HG03280 (cell line): ENCODE data around the gene PPM1L.
A peak's percentile ranks its signal among the peaks of the same experiment; 100 is the strongest.

ENCODE experiments used
- ATAC-seq: cut with Tn5 transposase; IDR thresholded peaks from one replicate; pipeline ENCODE4 v1.9.1; 2021; ENCODE audit warnings: mild to moderate bottlenecking, moderate library complexity; ENCODE audit not compliant: unreplicated experiment

PPM1L gene

DNA sequence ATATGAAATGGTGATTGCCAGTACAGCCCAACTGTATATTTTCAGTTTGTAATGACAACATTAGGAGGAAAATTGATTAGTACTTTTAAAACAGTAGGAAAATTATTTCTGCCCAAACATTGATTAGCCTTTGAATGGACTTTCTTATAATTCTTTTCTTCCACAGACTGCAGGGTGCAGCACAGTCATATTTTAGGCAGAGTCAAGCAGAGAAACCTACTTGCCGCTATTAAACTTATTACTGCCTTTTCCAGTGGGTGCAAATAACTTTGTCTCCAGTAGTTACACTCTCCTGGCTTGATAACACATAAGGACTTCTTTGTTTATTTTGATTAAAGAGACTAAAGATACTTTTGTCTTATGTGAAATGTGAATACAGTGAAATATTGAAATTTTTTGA, 85.4 kb downstream of the PPM1L start:
- no peak for ATAC-seq

DNA sequence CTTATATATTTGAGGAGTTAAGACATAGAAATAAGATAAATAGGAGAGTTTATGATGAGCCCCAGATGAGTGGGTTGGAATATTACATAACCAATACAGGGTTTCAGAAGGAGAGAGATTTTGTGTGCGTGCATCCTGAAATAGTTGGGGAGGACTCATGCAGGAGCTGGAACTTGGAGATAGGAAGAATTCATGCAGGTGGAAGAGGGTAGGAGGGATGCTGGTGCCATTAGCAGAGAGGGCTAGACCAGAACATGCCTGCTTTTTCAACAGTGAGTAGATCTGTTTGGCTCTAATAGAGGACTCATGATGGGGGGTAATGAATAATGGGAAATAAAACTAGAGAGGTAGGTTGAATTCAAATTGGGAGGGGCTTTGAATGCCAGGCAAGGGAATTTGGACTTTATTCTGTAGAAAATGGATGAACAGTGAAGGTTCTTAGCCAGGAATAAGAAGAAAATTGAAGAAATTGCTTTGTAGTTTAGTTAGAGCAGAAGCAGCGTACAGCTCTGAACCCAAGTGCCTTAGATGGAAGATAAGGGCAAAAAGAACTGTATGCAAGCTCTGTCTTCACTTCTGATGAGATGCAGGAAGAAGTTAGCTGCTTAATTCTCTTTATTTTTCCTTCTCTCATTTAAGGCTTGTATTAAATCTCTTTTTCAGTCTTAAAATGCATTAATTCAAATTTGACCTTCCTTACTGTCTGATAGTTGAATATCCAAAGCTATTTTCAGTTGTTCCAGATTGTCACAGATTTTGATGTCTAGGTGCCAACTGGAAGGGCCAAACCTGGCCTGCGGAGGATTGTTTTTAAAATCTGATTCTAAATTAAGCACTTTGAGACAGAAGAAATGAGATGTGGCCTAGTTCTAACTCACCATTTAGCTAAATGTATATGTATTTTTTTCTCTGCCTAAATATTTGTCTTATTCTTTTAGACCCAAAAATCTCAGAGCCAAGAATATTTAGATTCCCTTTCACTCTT, 86.3 kb downstream of the PPM1L start:
- ATAC-seq = no peak

DNA sequence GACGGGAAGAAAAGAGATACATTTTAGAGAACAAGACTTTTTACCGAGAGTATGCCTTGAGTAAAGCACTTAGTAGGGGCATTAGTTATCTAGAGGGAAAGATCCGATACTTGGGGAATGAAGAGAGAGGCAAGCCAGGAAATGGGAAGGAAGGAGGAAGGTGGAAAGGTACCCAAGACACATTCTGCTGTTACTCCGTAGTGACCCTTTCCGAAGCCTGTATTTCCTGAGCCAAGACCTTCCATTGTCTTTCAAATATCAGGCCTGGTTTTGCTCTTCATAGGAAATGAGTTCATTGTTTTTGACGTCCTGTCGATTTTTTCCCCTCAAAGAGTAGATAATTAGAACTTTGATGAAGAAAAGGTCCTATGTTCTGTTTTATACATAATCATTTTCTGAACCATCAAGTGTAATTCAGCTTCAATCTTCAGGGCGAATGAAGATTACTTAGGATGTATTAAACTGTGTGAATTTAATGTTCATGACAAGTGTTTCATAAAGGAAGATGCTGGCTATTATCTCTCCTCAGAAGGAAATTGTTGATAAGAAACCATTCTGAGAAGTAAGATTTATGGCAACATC, 95.7 kb downstream of the PPM1L start:
- no peak for ATAC-seq

DNA sequence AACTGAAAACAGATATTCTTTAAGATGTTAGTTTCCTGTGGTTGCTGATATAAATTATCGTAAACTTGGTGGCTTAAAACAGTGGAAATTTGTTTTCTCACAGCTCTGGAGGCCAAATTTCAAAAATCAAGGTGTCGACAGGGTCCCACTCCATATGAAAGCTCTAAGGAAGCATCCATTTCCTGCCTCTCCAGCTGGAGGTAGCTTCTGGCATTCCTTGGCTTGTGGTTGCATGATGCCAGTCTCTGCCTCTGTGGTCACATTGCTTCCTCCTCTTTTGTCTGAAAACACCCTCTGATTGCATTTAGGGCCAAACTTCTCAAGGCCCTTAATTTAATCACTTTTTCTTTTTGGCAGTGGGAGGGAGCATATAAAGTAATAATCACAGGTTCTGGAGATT, 96.8 kb downstream of the PPM1L start:
- ATAC-seq = no peak

DNA sequence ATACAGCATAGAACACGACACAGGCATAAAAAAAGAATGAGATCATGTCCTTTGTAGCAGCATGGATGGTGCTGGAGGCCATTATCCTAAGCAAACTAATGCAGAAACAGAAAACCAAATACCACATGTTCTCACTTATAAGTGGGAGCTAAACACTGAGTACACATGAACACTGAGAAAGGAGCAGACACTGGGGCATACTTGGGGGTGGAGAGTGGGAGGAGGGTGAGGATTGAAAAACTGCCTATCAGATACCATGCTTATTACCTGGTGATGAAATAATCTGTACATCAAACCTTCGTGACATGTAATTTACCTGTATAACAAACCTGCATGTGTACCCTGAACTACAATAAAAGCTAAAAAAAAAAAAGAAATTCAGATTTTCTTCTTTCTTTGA, 100.4 kb downstream of the PPM1L start:
- no peak for ATAC-seq

DNA sequence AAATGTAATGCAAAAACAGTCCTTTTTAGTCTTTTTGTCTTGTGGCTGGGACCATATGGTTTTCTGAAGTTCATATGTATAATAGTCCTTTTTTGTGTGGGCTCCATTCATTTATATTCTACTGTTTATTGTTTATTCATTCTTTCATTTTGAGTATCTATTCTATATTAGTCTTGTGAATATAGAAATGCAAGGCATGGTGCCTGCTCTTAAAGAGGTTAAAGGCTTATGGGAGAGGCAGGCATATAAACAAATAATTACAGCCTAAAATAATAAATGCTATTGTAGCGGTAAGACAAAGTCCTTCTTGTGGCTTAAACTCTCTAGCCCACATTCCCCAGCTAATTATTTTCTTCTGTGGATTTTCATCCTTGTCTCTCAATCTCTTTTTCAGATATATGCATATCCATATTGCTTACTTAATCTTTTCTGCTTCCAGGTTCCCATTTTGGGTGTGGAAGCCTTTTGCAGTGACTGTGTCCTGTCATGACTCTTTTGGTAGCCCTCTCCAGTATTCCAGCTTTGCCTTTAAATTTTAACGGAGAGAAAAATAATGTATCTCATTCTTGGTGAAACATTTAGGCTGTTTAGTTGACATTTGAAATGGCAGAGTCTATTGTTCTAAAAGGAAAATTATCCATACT, 101.6 kb downstream of the PPM1L start:
- no peak for ATAC-seq

DNA sequence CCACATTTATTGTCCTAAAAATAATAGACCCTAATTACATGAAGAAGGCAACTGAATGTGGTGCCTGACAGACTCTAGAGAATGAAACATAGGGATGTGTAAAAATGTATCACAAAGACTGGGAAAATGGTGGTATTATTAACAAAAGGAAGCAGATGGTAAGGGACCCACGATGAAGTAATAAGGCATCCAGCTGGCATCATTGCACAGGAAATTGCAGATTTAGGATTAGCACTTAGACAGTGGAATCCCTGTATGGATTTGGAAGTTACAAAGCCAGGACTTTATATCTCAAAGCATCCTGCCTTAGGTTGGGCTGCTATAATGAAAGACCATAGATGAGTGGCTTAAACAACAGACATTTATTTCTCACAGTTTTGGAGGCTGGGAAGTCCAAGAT, 104.3 kb downstream of the PPM1L start:
- ATAC-seq = no peak

DNA sequence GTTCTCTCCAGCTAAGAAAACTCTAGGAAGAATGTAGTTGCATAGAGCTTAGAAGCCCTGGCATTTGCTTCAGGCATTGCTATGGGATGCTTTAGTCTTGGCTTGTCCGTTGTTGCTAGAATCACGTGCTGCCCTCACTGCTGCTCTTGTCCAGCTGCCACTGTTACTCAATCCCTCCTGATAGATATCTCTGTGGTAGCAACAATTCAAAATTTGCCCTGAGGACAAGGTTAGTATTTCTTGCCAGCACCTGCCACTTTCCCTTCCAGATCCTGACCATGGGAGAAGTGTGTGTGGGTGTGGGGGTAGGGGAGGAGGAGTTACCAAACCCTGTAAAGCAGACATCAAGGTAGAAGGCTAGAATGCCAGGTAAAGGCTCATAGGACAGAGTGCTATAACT, 113.8 kb downstream of the PPM1L start:
- no peak for ATAC-seq

DNA sequence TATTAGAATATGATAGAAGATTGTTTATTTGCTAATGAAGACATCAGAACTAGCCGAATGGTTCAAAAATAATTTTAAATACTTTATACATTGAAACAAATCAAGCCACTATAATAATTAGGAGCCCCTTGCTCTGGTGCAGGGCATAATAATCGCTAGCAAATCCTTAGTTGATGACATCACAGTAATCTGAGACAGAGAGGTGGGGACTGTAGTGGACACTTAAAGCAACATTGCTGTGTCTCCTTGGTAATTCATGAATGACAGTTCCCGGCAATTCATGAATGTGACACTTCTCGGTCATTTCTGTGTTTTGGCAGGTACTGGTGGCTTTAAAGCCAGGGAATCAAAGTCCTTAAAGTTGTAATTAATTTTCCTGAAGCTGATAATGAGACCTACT, 114.3 kb downstream of the PPM1L start:
- ATAC-seq = no peak

DNA sequence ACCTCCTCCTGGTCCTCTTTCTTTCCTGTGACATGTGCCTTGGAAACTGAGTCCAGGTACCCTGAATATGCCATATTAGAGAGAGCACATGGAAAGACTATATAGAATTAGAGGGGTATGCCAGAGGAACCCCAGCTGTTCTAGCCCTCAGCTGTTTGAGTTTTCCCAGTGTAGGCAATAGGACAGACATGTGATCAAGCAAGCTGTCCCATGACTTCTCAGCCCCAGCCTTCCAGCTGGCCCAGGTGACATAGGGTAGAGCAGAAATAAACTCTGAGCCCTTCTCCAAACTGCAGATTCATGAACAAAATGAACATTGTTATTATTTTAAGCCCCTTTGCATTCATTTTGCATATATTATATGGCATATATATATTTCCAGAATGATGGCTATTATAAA, 118.7 kb downstream of the PPM1L start:
- no peak for ATAC-seq

DNA sequence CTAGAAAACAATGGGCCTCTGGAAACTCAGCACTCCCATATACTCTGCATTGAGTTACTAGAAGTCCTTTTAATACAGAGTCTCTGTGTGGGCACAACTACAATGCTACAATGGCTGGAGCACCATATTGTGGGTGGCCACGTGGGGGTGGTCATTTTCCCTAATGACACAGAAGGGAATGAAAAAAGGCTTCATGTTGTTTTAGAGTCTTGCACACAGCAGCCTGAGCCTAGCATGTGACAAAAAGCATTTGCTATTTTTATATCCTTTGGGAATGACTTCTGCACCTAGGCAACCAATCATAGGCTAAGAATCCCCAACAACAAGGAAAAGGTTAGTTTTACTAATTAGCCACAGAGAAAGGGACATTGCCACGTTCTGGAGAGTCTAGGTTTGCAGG, 120.6 kb downstream of the PPM1L start:
- no peak for ATAC-seq

DNA sequence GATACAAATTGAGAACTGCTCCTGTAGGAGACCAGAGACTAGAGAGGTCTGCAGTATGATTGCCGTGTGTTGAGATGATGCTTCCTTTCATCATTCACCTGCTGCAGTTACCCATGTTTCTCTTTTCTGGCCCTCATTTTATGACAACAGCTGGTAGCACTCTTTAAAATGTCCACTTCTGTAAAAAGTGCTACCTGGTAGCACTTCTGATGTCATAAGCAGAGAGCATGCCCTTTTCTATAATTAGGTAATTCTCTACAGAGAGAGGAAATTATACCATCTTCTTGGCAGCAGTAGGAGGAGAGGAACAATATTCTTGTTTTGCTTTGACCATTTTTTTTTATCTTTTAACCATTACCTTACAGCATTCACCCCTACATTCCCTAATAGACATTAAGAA, 123.8 kb downstream of the PPM1L start:
- no peak for ATAC-seq

DNA sequence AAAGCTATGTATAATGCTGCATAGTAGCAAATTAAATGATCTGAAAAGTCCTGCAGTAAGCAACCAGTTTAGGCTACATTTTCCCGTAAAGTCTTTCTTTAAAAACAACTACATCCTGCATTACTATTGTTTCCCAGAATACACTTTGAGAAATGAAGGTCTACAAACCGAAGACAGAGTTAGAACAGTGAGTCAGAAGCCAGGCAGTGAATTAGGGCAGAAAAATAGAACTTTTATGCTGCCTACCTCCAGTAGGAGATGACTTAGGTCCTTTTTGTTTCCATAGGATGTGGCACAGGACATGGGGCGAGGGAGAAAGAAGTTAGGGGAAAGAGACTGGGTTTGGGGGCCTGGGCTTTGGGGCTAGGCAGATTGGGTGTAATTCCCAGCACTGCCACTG, 127.3 kb downstream of the PPM1L start:
- ATAC-seq = no peak

DNA sequence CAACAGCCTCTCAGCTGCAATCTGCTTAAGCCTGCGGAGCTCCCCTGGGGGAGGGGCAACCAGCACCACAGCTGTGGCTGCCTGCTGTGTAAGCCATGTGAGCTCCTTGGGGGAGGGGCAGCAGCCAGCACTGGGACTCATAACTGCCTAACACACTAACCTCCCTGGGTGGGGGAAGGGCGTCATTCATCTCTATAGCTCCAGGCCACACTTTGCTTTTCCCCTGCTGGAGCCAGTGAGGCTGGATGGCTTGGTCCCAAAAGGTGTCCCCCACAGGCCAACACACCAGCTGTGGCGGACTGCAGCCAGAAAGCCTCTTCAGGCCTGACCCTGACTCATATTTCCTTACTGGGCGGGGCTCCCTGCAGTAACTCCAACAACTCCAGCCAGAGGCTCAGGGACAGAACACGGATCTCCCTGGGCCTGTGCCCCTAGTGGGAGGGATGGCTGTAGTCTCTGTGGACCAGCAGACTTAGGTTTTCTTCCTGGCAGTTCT, 129.8 kb downstream of the PPM1L start:
- peak; percentile 46 for ATAC-seq

DNA sequence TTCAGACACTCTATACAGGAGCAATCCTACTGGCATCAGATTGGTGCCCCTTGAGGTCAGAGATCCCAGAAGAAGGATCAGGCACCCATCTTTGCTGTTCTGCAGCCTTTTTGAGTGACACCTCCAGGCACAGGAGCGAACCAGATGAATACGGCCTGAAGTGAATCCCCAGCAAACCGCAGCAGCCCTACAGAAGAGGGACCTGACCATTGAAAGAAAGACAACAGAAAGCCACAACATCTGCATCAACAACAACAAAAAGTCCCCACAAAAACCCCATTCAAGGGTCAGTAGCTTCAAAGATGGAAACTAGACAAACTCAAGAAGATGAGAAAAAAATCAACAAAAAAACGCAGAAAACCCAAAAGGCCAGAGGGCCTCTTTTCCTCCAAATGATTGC, 130.4 kb downstream of the PPM1L start:
- peak; percentile 84 for ATAC-seq

DNA sequence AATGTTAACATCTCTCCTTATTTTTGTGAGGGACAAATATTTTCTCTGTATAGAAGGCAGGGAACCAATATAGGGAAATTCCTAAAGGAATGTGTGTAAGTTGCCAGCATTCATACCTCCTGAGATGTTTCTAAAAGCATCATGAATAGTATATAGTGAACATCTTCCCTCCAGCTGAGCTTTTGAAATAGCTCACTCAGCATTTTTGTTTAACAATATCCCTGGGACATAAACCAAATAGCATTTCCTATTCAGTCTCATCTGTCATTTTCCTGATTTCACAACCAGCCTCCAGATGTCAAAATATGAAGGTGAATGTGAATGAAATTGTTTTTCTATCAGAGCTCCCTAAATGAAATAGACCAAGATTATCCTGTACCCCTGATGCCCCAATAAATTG, 137.2 kb downstream of the PPM1L start:
- no peak for ATAC-seq

DNA sequence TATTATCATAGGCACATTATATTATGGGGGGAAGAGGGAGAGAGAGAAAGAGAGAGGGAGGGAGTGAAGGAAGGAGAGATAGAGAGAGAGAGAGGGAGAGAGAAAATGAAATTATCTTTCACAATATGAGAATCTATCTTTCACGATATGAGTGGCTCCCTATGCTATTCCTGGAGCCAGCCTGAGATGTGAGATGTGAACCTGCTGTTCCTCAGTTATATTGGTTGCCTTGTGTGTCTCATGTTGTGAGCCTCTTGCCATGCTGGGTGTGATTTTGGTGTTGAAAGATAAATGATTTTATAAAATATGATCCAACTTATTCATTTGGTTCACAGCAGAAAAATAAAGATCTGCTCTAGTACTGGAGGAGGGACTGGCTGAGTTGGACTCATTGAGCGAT, 148.7 kb downstream of the PPM1L start:
- no peak for ATAC-seq

DNA sequence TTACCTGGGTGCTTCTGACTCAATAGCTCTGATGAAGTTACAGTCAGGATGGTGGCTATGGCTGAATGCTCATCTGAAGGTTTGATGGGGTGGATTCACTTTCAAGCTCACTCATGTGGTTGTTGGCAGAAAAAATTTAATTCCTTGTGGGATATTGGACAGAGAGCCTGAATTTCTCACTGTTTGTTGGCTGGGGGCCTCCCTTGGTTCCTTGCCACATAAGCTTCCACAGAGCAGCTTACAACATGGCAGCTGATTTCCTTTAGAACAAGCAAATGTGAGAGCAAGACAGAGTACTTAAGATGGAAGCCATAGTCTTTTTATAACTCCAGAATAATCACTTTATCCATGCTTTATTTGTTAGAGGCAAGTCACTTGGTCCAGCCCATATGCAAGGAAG, 150.6 kb downstream of the PPM1L start:
- ATAC-seq = no peak

DNA sequence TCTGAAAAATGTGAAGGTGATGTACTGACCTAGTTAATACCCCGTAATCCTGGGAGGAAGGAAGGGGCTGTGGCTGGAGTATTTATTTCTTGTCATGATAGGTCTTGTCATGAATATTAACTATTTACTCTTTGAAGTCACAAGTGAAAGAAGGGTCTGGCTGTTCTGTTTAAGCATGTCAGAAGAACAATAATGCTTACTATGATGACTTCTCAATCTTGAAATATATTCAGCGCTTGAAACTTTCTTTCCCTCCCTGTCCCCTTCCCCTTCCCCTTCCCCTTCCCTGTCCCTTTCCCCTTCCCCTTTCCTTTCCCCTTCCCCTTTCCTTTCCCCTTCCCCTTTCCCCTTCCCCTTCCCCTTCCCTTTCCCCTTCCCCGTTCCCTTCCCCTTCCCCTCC, 153.9 kb downstream of the PPM1L start:
- ATAC-seq = no peak

DNA sequence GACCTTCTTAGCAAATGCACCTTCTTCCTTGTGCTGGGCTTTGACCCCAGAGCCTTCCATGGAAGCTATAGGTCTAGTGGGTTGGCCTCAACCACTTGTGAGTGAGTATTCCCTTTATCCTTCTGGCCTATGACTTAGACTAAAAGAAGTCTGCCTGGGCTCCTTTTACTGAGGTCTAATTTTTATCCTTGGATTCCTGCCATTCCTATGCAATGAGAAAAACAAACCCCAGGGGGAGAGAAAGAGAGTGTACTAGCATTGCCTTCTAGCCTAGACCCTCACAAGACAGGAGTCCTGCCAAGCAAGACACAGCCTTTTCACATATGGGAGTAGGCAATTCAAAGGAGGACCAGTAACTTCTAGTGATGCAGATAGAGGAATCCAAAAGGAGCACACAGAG, 155.4 kb downstream of the PPM1L start:
- ATAC-seq = no peak

DNA sequence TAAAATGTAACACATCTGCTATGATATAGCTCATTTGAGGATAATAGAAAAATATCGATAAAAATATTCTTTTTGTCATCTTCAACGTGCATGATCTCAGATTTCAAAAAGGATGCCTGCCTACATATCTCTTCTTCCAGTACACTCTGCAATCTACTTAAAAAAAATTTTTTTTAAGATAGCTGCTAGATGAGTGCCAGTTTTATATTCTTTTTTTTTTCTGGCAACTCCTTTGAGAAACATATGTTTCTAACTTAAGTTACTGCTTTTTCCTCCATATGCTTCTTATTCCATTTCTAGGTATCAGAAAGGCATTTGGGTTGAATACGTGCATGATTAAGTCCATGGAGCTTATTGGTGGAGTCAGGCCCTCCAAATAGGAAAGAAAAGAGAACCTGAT, 160.4 kb downstream of the PPM1L start:
- ATAC-seq = no peak

DNA sequence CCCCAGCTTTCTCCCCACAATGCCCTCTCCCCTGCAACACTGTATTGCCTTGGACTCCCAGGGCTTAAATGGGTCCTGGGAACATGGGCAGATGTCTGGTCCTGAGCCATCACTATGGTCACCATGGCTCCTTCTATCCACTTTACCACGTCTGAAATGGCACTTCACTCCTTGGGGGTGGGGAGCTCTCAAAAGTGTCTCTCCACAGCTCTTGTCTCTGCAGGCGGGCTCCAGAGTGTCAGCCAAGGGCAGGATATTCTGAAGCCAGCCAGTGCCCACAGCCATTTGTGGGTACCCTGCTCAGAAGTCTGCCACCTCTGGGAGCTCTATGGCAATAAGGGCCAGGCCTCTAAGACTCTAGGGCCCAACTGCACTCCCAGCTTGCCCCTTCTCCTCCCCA, 163.9 kb downstream of the PPM1L start:
- no peak for ATAC-seq
